ENCODE results near the gene PLA2G4B. TPM values are rescaled to one million over a fixed set of nuclear protein-coding genes. Genes with fewer than 3 reads are reported as not detected.

Gene PLA2G4B
- total and polyA plus RNA-seq, 9 donors = 4.8 to 17.5 (median 10.6) TPM

DNA sequence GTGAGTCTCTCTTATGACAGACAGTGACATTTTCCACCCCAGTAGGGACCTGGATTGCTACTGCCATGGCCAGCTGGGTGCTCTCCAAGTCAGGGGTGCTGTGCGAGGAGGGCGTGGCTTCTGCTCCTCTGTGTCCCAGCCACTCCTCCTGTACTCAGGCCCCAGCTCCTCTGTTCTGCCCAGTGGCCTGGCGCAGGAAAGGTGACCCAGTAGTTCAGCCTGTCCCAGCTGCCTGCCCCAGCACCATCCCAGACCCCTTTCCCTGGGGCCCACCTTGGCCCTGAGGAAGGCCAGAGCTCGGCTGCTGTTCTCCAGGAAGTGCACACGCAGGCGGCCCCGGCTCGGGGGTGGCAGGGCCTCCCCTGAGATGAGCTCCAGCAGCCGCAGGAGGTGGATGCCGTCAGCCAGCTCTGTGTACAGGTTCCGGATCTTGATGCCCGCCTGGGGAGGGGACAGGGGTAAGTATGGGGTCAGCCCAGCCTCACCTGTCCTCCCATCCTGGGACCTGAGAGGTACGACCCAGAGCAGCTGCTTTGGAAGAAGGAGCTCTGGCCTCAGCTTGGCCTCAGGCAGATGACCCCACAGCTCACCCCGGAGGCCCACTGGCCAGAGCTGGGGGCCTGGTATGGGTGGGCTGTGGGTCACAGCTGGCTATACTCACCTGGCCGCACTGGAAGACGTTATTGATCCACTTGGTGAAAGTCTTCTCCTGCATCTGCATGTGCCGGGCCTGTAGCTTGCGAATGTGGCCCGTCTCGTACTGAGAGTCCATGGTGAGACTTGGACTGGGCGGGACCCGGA is 54.2 kb downstream of the PLA2G4B start:
- TF ChIP-seq POLR2A (IDR thresholded peaks at IDR 0.05) = no peak
- no peak for TF ChIP-seq CTCF (IDR thresholded peaks at IDR 0.05)
- TF ChIP-seq EP300 (IDR thresholded peaks at IDR 0.05) = no peak
- no peaks in the 10 kb centered on the region for H3K27me3 ChIP-seq
- intact Hi-C loops (cut with DNase I) = no loop called here
- no peaks in the 10 kb centered on the region for H3K9me3 ChIP-seq
- no peak for DNase-seq
- H3K4me1 ChIP-seq (ENCODE audit: insufficient read depth) = peaks cover 12% of the 10 kb centered on the region
- H3K4me3 ChIP-seq = no peak overlapping the region
- no peaks in the 10 kb centered on the region for H3K36me3 ChIP-seq
- no peak overlapping the region for H3K27ac ChIP-seq
- 87 to 90% (median 89%) methylated on average over 17 to 22 of the region's 22 CpGs for WGBS, 3 donors

DNA sequence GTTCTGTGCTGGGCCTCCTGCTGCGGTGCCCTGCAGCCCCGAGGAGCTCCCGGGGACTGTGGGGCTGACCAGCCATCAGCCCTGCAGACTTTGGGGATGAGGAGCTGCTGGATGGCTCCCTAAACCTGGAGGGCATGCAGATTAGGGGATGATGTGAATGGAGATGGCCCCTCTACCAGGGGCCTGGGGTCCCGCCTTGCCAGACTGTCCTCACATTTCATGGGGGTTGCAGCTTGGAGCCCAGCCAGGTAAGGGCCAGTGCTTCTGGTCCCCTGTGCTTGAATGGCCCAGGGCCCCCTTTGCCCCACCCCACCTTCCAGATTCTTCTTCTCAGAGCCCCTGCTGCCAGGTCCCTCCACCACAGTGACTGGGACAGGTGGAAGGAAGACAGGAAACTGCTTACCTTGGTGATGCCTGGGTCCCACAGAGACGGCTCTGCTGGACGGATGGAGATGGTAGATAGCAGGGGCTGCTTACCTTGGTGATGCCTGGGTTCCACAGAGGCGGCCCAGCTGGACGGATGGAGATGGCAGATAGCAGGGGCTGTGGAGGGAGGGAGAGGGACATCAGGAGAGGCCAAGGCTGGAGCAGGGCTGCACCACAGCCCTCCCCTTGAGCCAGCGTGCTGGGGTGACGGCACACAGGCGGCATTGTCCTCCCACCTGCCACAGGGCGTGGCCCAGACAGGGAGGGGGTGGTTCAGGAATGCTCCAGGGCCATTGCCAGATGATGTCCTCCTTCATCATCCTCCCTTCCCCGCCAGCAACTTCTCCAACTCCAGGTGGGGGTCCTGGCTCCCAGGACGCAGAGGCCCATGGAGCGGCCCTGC is 55.0 kb downstream of the PLA2G4B start, which contains the start of gene SPTBN5:
SPTBN5 (minus strand) TSS at position 632 of the 829 bp plus-strand sequence; CDS start at position 76, 556 bp downstream.
- TF ChIP-seq EP300 (IDR thresholded peaks at IDR 0.05) (no peak), CTCF (IDR thresholded peaks at IDR 0.05) (no peak), POLR2A (IDR thresholded peaks at IDR 0.05) (no peak)
- Histone ChIP-seq H3K27ac (peak within 1 kb of the TSS in 1 of 2 donors; percentile 71), H3K36me3 (no peaks in the 10 kb centered on the region), H3K27me3 (no peaks in the 10 kb centered on the region), H3K4me3 (no peak within 1 kb of the TSS), H3K9me3 (no peaks in the 10 kb centered on the region), H3K4me1 (ENCODE audit: insufficient read depth) (peaks cover 12% of the 10 kb centered on the region)
- intact Hi-C loops (cut with DNase I) = no loop called here
- no peak for DNase-seq
- WGBS, 3 donors = 87 to 89% (median 88%) methylated on average over 14 to 15 of the region's 15 CpGs

DNA sequence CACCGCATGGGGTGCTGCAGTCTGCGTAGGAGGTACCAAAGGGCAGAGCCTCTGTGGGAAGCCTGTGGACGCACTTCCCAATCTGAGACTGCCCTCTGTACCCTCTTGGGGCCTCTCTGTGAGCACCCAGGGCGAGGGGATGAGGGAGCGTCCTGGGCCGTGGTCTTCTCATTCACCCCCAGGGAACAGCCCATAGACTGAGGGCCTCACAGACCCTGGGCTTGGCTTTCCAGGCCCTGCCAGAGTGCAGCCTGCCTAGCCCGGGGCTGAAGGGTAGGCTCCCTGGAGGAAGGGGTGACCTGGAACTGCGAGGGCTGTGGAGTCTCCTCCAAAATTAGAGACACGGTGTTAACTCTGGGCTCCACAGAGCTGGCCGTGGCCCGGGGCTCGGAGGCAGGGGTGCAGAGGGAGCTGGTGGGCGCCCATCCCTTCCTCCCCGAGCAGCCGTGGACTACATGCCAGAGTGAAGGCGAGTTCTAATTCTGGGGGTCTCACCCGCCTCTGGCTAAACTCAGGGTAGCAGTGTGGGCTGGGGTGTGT is 55.7 kb downstream of the PLA2G4B start:
- H3K27ac ChIP-seq = peak overlapping the region in 1 of 2 donors; percentile 71
- H3K4me3 ChIP-seq = no peak overlapping the region
- H3K27me3 ChIP-seq = no peaks in the 10 kb centered on the region
- WGBS, 3 donors = 52 to 66% (median 53%) methylated on average over 12 to 17 of the region's 17 CpGs
- peaks cover 12% of the 10 kb centered on the region for H3K4me1 ChIP-seq (ENCODE audit: insufficient read depth)
- no peak for DNase-seq
- intact Hi-C loops (cut with DNase I) = no loop called here
- no peaks in the 10 kb centered on the region for H3K9me3 ChIP-seq
- no peaks in the 10 kb centered on the region for H3K36me3 ChIP-seq
- TF ChIP-seq EP300 (IDR thresholded peaks at IDR 0.05) = no peak
- TF ChIP-seq CTCF (IDR thresholded peaks at IDR 0.05) = no peak
- TF ChIP-seq POLR2A (IDR thresholded peaks at IDR 0.05) = no peak

DNA sequence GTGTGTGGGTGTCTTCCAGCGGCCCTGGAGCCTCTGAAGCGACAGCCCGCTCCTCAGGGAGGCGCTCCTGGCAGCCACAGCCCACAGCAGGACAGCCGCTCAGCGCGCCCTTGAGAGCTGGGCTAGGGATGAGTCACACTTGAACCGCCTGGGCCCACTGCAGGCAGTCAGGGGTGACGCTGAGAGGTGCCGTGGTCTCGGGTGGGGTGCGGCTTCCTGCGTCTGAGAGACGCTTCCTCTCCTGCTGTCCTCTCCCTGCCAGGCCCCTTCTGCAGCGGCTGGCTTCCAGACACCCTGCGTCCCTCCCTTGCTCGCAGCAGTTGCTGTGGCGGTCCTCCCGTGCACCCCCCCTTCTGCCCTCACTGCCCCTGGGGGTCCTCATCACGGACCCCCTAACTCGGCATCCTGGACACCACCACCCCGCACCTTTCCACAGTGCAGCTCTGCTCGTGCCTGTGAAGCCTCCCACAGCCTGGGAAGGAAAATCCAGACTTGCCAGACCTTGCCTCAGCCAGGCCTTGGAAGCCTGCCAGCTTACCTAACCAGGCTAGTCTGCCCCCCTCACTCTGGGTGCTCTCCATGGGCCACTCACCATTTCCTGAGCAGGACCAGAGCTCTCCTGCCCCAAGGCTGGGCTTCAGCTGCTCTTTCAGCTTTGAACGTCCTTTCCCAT is 56.3 kb downstream of the PLA2G4B start:
- Histone ChIP-seq H3K27ac (peak overlapping the region in 1 of 2 donors; percentile 71), H3K9me3 (no peaks in the 10 kb centered on the region), H3K27me3 (no peaks in the 10 kb centered on the region), H3K4me3 (no peak overlapping the region), H3K4me1 (ENCODE audit: insufficient read depth) (peaks cover 14% of the 10 kb centered on the region), H3K36me3 (no peaks in the 10 kb centered on the region)
- TF ChIP-seq EP300 (IDR thresholded peaks at IDR 0.05) (no peak), CTCF (IDR thresholded peaks at IDR 0.05) (no peak), POLR2A (IDR thresholded peaks at IDR 0.05) (no peak)
- WGBS, 3 donors = 12 to 22% (median 14%) methylated on average over 15 to 24 of the region's 24 CpGs
- intact Hi-C loops (cut with DNase I) = no loop called here
- peak; percentile 79 to 81 (median 80) for DNase-seq
